HepG2 (cell line): ENCODE measurements around the gene USP30. TPM values are rescaled to one million over a fixed set of nuclear protein-coding genes. Genes with fewer than 3 reads are reported as not detected.
A peak's percentile ranks its signal among the peaks of the same experiment; 100 is the strongest.

Experiments
- GABPA ChIP-seq, 2 experiments: IDR thresholded peaks; 2 replicates each; pipeline ENCODE4 v1.6.1; 2011 to 2016; ENCODE audit warnings: low read depth in 2 of 2, low read length in 1 of 2, missing biosample characterization in 1 of 2, missing genetic modification characterization in 1 of 2
- GATAD1 ChIP-seq: IDR thresholded peaks from 2 replicates; pipeline ENCODE4 v1.6.1; 2016; ENCODE audit warnings: missing genetic modification reagents, missing compliant biosample characterization
- KAT8 ChIP-seq: IDR thresholded peaks from 2 replicates; pipeline ENCODE4 v1.6.1; 2016; ENCODE audit warnings: missing genetic modification reagents, missing compliant biosample characterization
- KDM5A ChIP-seq: fragments of 200-600 bp; sonication (generic); IDR thresholded peaks from 2 replicates; pipeline ENCODE4 v1.7.0; 2018; ENCODE audit warnings: antibody characterized with exemption, mild to moderate bottlenecking, low read length, borderline replicate concordance
- MTF2 ChIP-seq: sonication (generic); formaldehyde crosslinking; IDR thresholded peaks from 2 replicates; pipeline ENCODE4 v1.5.0; 2020; ENCODE audit warnings: missing genetic modification reagents, borderline replicate concordance
- MZF1 ChIP-seq: sonication (generic); formaldehyde crosslinking; IDR thresholded peaks from 2 replicates; pipeline ENCODE4 v1.8.1; 2023; ENCODE audit warnings: mild to moderate bottlenecking, missing genetic modification reagents, borderline replicate concordance
- RFX5 ChIP-seq: IDR thresholded peaks from 2 replicates; pipeline ENCODE4 v1.6.1; 2011; ENCODE audit warnings: low read depth, low read length, improper control_type of control experiment
- SAP130 ChIP-seq: IDR thresholded peaks from 2 replicates; pipeline ENCODE4 v1.6.1; 2016; ENCODE audit warnings: low read depth
- SMAD1 ChIP-seq: sonication (generic); formaldehyde crosslinking; IDR thresholded peaks from 2 replicates; pipeline ENCODE4 v1.4.0; 2020; ENCODE audit warnings: missing genetic modification reagents, low read depth, mild to moderate bottlenecking, borderline replicate concordance
- SP1 ChIP-seq, 2 experiments: fragments of 450-650 bp in 1 of 2; sonication (generic) in 1 of 2; formaldehyde crosslinking in 1 of 2; IDR thresholded peaks; 2 replicates each; pipeline versions ENCODE4 v1.4.0 to v1.6.1; 2016 to 2020; ENCODE audit warnings: missing genetic modification reagents in 1 of 2
- SP140L ChIP-seq: sonication (generic); formaldehyde crosslinking; IDR thresholded peaks from 2 replicates; pipeline ENCODE4 v1.4.0; 2020; ENCODE audit warnings: missing genetic modification reagents, borderline replicate concordance
- TGIF2 ChIP-seq: IDR thresholded peaks from 2 replicates; pipeline ENCODE4 v1.6.1; 2016; ENCODE audit warnings: control low read depth, missing compliant biosample characterization
- THAP7 ChIP-seq: sonication (generic); formaldehyde crosslinking; IDR thresholded peaks from 2 replicates; pipeline ENCODE4 v1.8.1; 2023; ENCODE audit warnings: mild to moderate bottlenecking, missing genetic modification reagents
- ZEB1 ChIP-seq: IDR thresholded peaks from 2 replicates; pipeline ENCODE4 v1.6.1; 2012; ENCODE audit warnings: mild to moderate bottlenecking, low read depth, inconsistent platforms; ENCODE audit not compliant: insufficient replicate concordance
- ZNF746 ChIP-seq: sonication (generic); formaldehyde crosslinking; IDR thresholded peaks from 2 replicates; pipeline ENCODE4 v1.8.0; 2022; ENCODE audit warnings: mild to moderate bottlenecking, missing genetic modification reagents
- ZNF792 ChIP-seq: IDR thresholded peaks from 2 replicates; pipeline ENCODE4 v1.6.1; 2016
- polyA plus RNA-seq, 8 experiments: library from polyadenylated mRNA; depleted of rRNA in 3 of 8; stranded (reverse) in 7 of 8; unstranded in 1 of 8; fragments of >200 nt; fragmentation: Illumina TruSeq in 4 of 8; extraction: Trizol in 4 of 8; gene quantifications; 2 replicates each; pipeline versions ENCODE4 v1.2.1 to v1.2.3, GENCODE V29; 2011 to 2016; ENCODE audit warnings: low read depth in 4 of 8, missing spikeins in 1 of 8, mixed read lengths in 1 of 8; ENCODE audit not compliant: insufficient read depth in 1 of 8
- total RNA-seq, 5 experiments: library from RNA; depleted of rRNA; stranded (reverse); fragments of >200 nt; fragmentation: Illumina TruSeq; extraction: Trizol; gene quantifications; 2 replicates each; pipeline ENCODE4 v1.2.3, GENCODE V29; 2016; ENCODE audit warnings: low read depth in 1 of 5
- TF ChIP-seq, protein P1 (sequence below): sonication (generic); formaldehyde crosslinking; IDR thresholded peaks from 2 replicates; pipeline ENCODE4 v1.5.0; 2020; ENCODE audit warnings: mild to moderate bottlenecking, missing genetic modification reagents, borderline replicate concordance
- TF ChIP-seq, protein P2 (sequence below): sonication (generic); formaldehyde crosslinking; IDR thresholded peaks from 2 replicates; pipeline ENCODE4 v1.8.1; 2023; ENCODE audit warnings: mild to moderate bottlenecking, missing genetic modification reagents, borderline replicate concordance
- TF ChIP-seq, protein P3 (sequence below): IDR thresholded peaks from 2 replicates; pipeline ENCODE4 v1.6.1; 2016; ENCODE audit warnings: mild to moderate bottlenecking

The USP30 gene
- total and polyA plus RNA-seq, 2 of the 13 experiments (the other 11 are each of a cell fraction or from before 2014, with no cell fraction given), result 11.2 to 20.8 TPM

- TF ChIP-seq, protein P1, sequence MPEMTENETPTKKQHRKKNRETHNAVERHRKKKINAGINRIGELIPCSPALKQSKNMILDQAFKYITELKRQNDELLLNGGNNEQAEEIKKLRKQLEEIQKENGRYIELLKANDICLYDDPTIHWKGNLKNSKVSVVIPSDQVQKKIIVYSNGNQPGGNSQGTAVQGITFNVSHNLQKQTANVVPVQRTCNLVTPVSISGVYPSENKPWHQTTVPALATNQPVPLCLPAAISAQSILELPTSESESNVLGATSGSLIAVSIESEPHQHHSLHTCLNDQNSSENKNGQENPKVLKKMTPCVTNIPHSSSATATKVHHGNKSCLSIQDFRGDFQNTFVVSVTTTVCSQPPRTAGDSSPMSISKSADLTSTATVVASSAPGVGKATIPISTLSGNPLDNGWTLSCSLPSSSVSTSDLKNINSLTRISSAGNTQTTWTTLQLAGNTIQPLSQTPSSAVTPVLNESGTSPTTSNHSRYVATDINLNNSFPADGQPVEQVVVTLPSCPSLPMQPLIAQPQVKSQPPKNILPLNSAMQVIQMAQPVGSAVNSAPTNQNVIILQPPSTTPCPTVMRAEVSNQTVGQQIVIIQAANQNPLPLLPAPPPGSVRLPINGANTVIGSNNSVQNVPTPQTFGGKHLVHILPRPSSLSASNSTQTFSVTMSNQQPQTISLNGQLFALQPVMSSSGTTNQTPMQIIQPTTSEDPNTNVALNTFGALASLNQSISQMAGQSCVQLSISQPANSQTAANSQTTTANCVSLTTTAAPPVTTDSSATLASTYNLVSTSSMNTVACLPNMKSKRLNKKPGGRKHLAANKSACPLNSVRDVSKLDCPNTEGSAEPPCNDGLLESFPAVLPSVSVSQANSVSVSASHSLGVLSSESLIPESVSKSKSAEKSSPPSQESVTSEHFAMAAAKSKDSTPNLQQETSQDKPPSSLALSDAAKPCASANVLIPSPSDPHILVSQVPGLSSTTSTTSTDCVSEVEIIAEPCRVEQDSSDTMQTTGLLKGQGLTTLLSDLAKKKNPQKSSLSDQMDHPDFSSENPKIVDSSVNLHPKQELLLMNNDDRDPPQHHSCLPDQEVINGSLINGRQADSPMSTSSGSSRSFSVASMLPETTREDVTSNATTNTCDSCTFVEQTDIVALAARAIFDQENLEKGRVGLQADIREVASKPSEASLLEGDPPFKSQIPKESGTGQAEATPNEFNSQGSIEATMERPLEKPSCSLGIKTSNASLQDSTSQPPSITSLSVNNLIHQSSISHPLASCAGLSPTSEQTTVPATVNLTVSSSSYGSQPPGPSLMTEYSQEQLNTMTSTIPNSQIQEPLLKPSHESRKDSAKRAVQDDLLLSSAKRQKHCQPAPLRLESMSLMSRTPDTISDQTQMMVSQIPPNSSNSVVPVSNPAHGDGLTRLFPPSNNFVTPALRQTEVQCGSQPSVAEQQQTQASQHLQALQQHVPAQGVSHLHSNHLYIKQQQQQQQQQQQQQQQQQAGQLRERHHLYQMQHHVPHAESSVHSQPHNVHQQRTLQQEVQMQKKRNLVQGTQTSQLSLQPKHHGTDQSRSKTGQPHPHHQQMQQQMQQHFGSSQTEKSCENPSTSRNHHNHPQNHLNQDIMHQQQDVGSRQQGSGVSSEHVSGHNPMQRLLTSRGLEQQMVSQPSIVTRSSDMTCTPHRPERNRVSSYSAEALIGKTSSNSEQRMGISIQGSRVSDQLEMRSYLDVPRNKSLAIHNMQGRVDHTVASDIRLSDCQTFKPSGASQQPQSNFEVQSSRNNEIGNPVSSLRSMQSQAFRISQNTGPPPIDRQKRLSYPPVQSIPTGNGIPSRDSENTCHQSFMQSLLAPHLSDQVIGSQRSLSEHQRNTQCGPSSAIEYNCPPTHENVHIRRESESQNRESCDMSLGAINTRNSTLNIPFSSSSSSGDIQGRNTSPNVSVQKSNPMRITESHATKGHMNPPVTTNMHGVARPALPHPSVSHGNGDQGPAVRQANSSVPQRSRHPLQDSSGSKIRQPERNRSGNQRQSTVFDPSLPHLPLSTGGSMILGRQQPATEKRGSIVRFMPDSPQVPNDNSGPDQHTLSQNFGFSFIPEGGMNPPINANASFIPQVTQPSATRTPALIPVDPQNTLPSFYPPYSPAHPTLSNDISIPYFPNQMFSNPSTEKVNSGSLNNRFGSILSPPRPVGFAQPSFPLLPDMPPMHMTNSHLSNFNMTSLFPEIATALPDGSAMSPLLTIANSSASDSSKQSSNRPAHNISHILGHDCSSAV, result no peak
- TF ChIP-seq MZF1, result no peak
- no peak for TF ChIP-seq SP1 (IDR thresholded peaks at IDR 0.05)
- TF ChIP-seq SP1 (CRISPR knock-in tag; IDR thresholded peaks at IDR 0.05), result peak; percentile 95
- peak; percentile 99 for TF ChIP-seq GABPA (IDR thresholded peaks at IDR 0.05; ENCODE audit: low read depth, low read length)
- peak; percentile 98 for TF ChIP-seq GABPA (CRISPR knock-in tag; IDR thresholded peaks at IDR 0.05; ENCODE audit: low read depth)
- TF ChIP-seq, protein P2, sequence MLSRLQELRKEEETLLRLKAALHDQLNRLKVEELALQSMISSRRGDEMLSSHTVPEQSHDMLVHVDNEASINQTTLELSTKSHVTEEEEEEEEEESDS, result no peak
- peak; percentile 68 for TF ChIP-seq RFX5
- peak; percentile 99 for TF ChIP-seq KAT8
- TF ChIP-seq MTF2 (CRISPR knock-in tag), result no peak; the same call in 1 of the 2 replicates
- TF ChIP-seq TGIF2 (CRISPR knock-in tag), result peak; percentile 92
- TF ChIP-seq SMAD1 (CRISPR knock-in tag), result 0 out of 2 replicates have a peak, but pooled peaks have one; percentile 65
- peak; percentile 85 for TF ChIP-seq ZNF792
- TF ChIP-seq, protein P3, sequence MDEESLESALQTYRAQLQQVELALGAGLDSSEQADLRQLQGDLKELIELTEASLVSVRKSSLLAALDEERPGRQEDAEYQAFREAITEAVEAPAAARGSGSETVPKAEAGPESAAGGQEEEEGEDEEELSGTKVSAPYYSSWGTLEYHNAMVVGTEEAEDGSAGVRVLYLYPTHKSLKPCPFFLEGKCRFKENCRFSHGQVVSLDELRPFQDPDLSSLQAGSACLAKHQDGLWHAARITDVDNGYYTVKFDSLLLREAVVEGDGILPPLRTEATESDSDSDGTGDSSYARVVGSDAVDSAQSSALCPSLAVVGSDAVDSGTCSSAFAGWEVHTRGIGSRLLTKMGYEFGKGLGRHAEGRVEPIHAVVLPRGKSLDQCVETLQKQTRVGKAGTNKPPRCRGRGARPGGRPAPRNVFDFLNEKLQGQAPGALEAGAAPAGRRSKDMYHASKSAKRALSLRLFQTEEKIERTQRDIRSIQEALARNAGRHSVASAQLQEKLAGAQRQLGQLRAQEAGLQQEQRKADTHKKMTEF, result peak; percentile 94
- peak; percentile 71 for TF ChIP-seq ZEB1
- TF ChIP-seq THAP7 (CRISPR knock-in tag), result 0 out of 2 replicates have a peak, but pooled peaks have one; percentile 21
- TF ChIP-seq SP140L (CRISPR knock-in tag), result no peak
- peak; percentile 98 for TF ChIP-seq SAP130 (CRISPR knock-in tag)
- TF ChIP-seq KDM5A, result peak; percentile 99
- TF ChIP-seq ZNF746, result no peak
- peak; percentile 98 for TF ChIP-seq GATAD1
These were observed at the start of gene USP30 (continued) for GRCh38 chr12:109052414-109053323.
